GM21360 (cell line): ENCODE results near the gene PRR33.

ENCODE experiments used
- ATAC-seq: cut with Tn5 transposase; IDR thresholded peaks from one replicate; pipeline ENCODE4 v1.9.1; 2021; ENCODE audit warnings: mild to moderate bottlenecking, moderate library complexity; ENCODE audit not compliant: unreplicated experiment

The PRR33 gene

DNA sequence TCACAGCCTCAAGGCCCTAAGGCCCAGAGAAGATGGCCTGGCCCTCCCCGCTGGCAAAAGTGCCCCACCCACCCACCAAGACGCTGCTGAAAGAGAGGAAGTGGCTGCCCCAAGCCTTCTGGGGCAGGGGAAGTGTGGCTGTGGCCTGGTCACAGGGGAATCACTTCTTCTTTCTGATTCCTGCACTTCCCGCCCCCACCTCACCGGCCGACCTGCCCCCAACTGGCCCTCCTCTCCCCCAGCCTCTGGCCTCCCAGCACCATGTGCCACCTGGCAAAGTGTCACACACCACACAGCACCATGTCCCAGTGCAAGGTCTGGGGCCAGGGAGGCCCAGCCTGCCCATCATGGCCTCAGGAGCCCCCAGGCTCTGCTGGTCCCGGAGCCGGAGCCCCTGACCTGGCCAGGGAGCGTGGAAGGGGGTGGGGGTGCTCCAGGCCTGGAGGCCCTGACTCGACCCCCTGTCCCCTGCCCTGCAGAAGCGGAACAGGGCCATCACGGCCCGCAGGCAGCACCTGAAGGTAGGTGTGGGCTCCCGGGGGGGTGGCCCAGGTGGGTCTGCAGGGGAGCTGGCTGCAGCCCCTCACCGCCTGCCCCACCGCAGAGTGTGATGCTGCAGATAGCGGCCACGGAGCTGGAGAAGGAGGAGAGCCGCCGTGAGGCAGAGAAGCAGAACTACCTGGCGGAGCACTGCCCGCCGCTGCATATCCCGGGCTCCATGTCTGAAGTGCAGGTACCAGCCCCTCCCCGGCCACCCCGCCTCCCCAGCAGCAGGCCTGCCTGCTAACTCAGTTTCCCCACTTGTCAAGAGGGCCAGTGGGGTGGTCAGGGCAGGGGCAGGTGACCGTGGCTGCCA lies 51.5 kb downstream of the PRR33 start:
- ATAC-seq = no peak

DNA sequence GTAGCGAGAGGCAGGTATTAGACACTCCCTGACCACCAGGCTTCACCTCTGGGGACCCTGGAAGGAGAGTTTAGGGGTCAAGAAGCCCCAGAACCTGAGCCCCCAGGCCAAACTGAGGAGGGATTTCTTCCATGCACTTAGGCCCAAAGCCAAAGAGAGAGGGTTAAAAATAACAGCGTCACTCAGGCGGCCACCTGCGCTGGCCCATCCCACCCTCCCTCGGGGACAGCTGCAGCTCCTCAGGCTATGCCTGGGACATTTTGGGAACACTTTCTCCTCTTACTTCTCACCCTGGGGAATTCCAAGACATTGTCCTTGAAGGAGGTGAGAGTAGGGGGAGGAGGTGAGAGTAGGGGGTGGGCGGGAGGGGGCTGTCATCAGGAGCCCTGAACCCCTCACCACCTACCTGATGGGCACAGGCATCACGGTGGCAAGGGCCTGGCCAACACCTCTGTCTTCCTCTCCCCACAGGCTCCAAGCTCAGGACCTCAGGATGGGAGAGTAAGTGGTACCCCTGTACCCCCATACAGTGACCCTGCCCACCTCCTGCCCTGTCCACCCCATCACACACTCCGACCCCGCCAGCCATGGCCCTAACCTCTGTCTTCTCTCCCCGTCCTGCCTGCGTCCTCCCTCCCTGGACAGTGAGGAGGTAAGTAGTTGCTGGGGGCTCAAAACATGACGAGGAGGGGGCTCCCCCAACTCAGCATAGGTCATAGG lies 52.3 kb downstream of the PRR33 start:
- ATAC-seq = no peak

GRCh38 chr11:1838426-1839144 lies 53.1 kb downstream of the PRR33 start, which contains the start of gene TNNI2:
TSS of gene TNNI2 (plus strand) at chr11:1838981. CDS start at chr11:1839697, 716 bp downstream.
- no peak for ATAC-seq
